ENCODE results near the gene COL6A5. TPM values are rescaled to one million over a fixed set of nuclear protein-coding genes. Genes with fewer than 3 reads are reported as not detected.

The COL6A5 gene
- polyA plus RNA-seq, 1 of the 3 experiments (the other 2 are of a cell fraction): not detected

DNA sequence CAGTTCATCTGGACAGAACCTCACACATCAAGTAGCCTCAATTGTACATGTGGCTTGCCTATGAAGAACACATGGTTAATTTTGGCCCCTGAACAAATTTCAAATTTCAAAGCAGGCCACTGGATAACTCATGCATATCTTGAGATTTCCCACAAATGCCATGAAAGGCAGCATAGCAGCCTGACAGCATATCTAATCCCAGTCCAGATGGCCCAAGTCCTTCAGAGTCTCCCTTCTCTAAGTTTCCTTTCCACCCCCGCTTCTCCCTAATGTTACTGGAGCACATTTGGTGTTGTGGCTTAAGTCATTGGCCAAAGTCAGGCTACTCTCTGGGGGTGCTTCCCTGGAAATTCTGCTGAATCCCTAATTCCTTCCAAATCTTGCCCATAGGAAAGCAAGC, 117.7 kb downstream of the COL6A5 start:
- Histone ChIP-seq H3K9me3 (no peaks in the 10 kb centered on the region), H3K4me1 (ENCODE audit: control insufficient read depth in 1 of 2, insufficient read depth in 2 of 2, low read depth in 1 of 2, low read length in 1 of 2) (no peaks in the 10 kb centered on the region), H3K4me3 (ENCODE audit: low read depth in 2 of 2, low read length in 1 of 2) (no peak overlapping the region), H4K20me1 (ENCODE audit: insufficient read depth) (no peaks in the 10 kb centered on the region), H3K27me3 (ENCODE audit: insufficient read depth) (no peaks in the 10 kb centered on the region), H2AFZ (ENCODE audit: low read depth) (no peak overlapping the region), H3K9me2 (no peaks in the 10 kb centered on the region), H3K27ac (ENCODE audit: low read depth in 2 of 2, low read length in 1 of 2) (no peak overlapping the region), H3F3A (replicated peaks; ENCODE audit: insufficient read depth) (no peaks in the 10 kb centered on the region), H3K79me2 (ENCODE audit: insufficient read depth) (no peaks in the 10 kb centered on the region), H3K4me2 (no peak overlapping the region), H3K36me3 (replicated peaks in 1 of 2; ENCODE audit: control insufficient read depth in 1 of 2, insufficient read depth in 2 of 2, low read length in 1 of 2) (no peaks in the 10 kb centered on the region), H3K9ac (no peak overlapping the region)
- POLR2A ChIA-PET: no interaction called here
- CTCF ChIA-PET: no interaction called here
- TF ChIP-seq YY1 (IDR thresholded peaks at IDR 0.05; ENCODE audit: low read depth) (no peak), NRF1 (IDR thresholded peaks at IDR 0.05; ENCODE audit: low read depth, low read length) (no peak), ELF1 (IDR thresholded peaks at IDR 0.05) (no peak), JUND (IDR thresholded peaks at IDR 0.05) (no peak), GABPA (IDR thresholded peaks at IDR 0.05; ENCODE audit: low read depth) (no peak), EZH2phosphoT487 (IDR thresholded peaks at IDR 0.05; ENCODE audit: borderline replicate concordance, low read depth) (no peak), TAF1 (IDR thresholded peaks at IDR 0.05; ENCODE audit: borderline replicate concordance, low read depth, low read length) (no peak), TCF12 (IDR thresholded peaks at IDR 0.05) (no peak), RCOR1 (IDR thresholded peaks at IDR 0.05; ENCODE audit: low read length) (no peak), MXI1 (IDR thresholded peaks at IDR 0.05; ENCODE audit: low read depth, low read length) (no peak), FOSL2 (IDR thresholded peaks at IDR 0.05; ENCODE audit: borderline replicate concordance, low read depth) (no peak), RXRA (IDR thresholded peaks at IDR 0.05; ENCODE audit: borderline replicate concordance, low read depth) (no peak), NFIC (IDR thresholded peaks at IDR 0.05; ENCODE audit: borderline replicate concordance) (no peak), FOXJ3 (CRISPR knock-in tag; IDR thresholded peaks at IDR 0.05) (no peak), SIN3A (IDR thresholded peaks at IDR 0.05; ENCODE audit: borderline replicate concordance, low read depth, low read length) (no peak)
- TF ChIP-seq, protein P1, sequence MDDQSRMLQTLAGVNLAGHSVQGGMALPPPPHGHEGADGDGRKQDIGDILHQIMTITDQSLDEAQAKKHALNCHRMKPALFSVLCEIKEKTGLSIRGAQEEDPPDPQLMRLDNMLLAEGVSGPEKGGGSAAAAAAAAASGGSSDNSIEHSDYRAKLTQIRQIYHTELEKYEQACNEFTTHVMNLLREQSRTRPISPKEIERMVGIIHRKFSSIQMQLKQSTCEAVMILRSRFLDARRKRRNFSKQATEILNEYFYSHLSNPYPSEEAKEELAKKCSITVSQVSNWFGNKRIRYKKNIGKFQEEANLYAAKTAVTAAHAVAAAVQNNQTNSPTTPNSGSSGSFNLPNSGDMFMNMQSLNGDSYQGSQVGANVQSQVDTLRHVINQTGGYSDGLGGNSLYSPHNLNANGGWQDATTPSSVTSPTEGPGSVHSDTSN (IDR thresholded peaks at IDR 0.05): no peak
- TF ChIP-seq, protein P2, sequence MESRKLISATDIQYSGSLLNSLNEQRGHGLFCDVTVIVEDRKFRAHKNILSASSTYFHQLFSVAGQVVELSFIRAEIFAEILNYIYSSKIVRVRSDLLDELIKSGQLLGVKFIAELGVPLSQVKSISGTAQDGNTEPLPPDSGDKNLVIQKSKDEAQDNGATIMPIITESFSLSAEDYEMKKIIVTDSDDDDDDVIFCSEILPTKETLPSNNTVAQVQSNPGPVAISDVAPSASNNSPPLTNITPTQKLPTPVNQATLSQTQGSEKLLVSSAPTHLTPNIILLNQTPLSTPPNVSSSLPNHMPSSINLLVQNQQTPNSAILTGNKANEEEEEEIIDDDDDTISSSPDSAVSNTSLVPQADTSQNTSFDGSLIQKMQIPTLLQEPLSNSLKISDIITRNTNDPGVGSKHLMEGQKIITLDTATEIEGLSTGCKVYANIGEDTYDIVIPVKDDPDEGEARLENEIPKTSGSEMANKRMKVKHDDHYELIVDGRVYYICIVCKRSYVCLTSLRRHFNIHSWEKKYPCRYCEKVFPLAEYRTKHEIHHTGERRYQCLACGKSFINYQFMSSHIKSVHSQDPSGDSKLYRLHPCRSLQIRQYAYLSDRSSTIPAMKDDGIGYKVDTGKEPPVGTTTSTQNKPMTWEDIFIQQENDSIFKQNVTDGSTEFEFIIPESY (IDR thresholded peaks at IDR 0.05; ENCODE audit: borderline replicate concordance, low read depth): no peak
- TF ChIP-seq, protein P3, sequence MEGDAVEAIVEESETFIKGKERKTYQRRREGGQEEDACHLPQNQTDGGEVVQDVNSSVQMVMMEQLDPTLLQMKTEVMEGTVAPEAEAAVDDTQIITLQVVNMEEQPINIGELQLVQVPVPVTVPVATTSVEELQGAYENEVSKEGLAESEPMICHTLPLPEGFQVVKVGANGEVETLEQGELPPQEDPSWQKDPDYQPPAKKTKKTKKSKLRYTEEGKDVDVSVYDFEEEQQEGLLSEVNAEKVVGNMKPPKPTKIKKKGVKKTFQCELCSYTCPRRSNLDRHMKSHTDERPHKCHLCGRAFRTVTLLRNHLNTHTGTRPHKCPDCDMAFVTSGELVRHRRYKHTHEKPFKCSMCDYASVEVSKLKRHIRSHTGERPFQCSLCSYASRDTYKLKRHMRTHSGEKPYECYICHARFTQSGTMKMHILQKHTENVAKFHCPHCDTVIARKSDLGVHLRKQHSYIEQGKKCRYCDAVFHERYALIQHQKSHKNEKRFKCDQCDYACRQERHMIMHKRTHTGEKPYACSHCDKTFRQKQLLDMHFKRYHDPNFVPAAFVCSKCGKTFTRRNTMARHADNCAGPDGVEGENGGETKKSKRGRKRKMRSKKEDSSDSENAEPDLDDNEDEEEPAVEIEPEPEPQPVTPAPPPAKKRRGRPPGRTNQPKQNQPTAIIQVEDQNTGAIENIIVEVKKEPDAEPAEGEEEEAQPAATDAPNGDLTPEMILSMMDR (IDR thresholded peaks at IDR 0.05): no peak
- TF ChIP-seq, protein P4, sequence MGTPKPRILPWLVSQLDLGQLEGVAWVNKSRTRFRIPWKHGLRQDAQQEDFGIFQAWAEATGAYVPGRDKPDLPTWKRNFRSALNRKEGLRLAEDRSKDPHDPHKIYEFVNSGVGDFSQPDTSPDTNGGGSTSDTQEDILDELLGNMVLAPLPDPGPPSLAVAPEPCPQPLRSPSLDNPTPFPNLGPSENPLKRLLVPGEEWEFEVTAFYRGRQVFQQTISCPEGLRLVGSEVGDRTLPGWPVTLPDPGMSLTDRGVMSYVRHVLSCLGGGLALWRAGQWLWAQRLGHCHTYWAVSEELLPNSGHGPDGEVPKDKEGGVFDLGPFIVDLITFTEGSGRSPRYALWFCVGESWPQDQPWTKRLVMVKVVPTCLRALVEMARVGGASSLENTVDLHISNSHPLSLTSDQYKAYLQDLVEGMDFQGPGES (IDR thresholded peaks at IDR 0.05; ENCODE audit: low read depth, low read length): no peak
- TF ChIP-seq, protein P5, sequence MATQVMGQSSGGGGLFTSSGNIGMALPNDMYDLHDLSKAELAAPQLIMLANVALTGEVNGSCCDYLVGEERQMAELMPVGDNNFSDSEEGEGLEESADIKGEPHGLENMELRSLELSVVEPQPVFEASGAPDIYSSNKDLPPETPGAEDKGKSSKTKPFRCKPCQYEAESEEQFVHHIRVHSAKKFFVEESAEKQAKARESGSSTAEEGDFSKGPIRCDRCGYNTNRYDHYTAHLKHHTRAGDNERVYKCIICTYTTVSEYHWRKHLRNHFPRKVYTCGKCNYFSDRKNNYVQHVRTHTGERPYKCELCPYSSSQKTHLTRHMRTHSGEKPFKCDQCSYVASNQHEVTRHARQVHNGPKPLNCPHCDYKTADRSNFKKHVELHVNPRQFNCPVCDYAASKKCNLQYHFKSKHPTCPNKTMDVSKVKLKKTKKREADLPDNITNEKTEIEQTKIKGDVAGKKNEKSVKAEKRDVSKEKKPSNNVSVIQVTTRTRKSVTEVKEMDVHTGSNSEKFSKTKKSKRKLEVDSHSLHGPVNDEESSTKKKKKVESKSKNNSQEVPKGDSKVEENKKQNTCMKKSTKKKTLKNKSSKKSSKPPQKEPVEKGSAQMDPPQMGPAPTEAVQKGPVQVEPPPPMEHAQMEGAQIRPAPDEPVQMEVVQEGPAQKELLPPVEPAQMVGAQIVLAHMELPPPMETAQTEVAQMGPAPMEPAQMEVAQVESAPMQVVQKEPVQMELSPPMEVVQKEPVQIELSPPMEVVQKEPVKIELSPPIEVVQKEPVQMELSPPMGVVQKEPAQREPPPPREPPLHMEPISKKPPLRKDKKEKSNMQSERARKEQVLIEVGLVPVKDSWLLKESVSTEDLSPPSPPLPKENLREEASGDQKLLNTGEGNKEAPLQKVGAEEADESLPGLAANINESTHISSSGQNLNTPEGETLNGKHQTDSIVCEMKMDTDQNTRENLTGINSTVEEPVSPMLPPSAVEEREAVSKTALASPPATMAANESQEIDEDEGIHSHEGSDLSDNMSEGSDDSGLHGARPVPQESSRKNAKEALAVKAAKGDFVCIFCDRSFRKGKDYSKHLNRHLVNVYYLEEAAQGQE (IDR thresholded peaks at IDR 0.05; ENCODE audit: low read depth, low read length): no peak
- no peak for DNase-seq
- 18% methylated on average over 1 of the region's 1 CpG for whole genome bisulfite sequencing (ENCODE audit: low lambda C conversion rate)

Measured in SK-N-SH (cell line).